Amniotic stem cell (primary cell): ENCODE data around the gene ADPRM.
"Not testable (repeated sequence)": the region's sequence is repeated elsewhere in the genome, so short reads cannot be mapped to it uniquely, and the experiment has no call there.

ENCODE experiments used
- DNase-seq: peaks from one replicate; lab custom pipeline; 2025; lab: John Stamatoyannopoulos, UW

Gene ADPRM

DNA sequence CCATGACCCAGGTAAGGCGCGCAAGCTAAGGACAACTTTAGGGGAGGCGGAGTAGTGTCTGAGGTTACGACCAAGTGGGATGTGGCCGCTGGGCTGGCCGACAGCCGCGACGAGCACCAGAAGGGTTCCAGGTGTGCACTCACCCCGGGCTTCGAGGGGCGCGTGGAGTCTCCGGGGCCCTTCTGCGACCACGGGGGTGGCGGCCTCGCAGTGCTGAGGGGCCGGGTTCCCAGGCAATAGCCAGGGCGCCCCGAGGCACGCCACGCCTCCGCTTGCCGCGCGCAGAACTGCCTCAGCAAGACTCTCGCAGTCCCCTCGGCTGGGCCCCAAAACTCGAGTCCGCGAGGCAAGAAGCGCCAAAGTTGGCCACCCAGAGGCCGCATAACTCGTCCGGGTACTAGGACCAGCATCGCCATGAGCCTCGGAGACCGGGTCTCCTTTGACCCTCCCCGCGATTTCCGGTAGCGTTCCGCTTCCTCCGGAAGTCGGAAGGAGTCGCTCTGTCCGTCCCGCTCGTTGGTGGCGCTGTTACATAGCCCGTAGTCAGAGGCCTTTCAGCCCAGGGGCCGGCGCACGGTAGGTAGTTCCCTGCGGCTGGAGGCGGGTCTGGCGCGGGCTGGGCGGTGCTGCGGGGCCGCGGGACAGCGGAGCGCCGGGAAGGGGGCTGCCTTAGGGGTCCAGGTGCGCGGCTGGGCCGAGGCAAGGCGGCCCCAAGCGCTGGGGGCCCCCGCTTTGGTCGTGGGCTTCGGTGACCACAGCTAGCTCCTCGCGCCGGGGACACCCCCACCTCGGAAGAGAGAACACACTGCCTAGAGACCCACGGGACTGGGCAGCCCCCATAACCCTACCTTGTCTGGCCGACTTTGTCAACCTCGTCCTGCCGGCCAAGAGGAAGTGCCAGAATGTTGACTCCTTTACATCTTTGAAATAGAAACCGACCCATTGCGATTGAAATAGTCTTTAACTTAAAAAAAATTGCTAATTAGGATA lies at the start of gene ADPRM, which contains the start of gene SCO1:
Gene ADPRM, plus strand, starts transcription at position 503 of the 990 bp plus-strand sequence. CDS start 7,333 bp downstream, outside the sequence.
Gene SCO1, minus strand, starts transcription at position 442 of the 990 bp plus-strand sequence. Its CDS starts 26 bp downstream, at position 416.
- peak; percentile 88 for DNase-seq

- DNase-seq = no peak
Observed at GRCh38 chr17:10648381-10648780, 49.0 kb upstream of the ADPRM start.

GRCh38 chr17:10648956-10649355 lies 48.4 kb upstream of the ADPRM start:
- no peak for DNase-seq

GRCh38 chr17:10649602-10650001 lies 47.8 kb upstream of the ADPRM start:
- DNase-seq = no peak

- DNase-seq = no peak
Observed at GRCh38 chr17:10651927-10652326, 45.5 kb upstream of the ADPRM start.

DNA sequence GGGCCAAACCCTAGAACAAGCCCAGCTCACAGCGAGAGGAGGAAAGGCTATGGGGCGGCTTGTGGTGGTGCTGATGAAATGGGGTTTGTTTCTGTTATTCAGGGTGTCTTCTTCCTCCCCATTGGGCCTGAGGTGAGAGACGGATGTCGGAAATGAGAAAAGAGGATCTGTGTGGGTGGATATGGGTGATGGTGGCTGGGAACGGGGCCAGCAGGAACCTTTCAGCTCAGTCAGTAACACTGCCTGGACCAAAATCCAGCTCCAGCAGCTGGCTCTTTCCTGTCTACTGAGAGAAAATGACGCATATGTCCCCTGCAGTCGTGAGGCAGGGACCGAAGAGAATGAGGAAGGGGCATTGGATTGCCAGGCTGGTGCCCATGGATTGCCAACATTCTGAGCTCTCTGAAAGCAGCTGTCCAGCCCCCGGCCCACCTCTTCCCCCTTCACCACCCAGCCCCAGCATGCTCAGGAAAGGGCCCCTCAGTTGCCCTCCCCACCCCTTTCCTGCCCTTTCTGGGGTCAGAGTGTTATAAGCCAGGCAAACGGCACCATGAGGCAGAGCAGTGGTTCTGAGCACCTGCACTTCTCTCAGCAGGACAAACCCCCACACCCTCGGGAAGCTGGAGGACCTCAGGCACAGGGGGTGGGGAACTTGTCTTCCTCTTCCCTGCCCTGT lies 44.3 kb upstream of the ADPRM start:
- no peak for DNase-seq

- DNase-seq = no peak
Observed at GRCh38 chr17:10653987-10654386, 43.4 kb upstream of the ADPRM start.

DNA sequence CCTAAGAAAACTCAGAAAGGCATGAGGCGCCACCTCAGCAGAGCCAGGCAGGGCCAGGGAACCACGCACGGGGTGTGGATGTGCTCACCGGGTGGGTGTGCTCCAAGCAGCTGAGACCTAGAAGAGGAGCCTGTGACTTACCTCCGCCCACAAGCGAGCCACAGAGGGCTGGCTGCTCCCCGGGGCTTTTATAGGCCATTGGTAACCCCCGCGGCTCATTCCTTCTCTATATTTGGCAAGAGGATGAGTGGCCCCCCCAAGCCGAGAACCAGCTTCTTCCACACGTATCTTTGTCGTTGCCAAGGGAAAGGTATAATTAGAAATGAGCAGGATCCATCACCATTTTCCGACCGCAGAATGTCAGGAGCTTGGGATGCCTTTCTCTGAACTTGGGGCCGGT lies 40.2 kb upstream of the ADPRM start, which contains the start of gene MYH3:
Gene MYH3, minus strand, starts transcription at position 162 of the 400 bp plus-strand sequence. CDS start 2,245 bp downstream, outside the sequence.
- DNase-seq = no peak

DNA sequence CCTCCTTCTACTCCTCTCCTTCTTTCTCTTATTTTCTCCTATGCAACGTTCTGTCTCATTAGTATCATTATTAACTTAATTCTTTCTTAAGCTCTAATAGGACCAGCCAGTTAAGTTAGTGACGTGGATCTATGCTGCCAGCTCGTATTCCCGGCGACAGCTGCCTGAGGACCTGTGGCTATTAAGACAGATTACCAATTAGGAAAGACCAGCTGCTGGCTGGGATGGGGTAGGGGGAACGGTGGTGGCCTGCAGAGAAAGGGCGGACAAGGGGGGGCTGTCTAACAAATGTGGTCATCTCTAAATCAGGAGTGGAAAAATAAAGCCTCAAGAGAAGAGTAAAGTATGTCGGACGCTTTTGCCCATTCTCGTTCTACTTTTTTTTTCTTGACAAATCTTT lies 39.5 kb upstream of the ADPRM start:
- DNase-seq = no peak

DNA sequence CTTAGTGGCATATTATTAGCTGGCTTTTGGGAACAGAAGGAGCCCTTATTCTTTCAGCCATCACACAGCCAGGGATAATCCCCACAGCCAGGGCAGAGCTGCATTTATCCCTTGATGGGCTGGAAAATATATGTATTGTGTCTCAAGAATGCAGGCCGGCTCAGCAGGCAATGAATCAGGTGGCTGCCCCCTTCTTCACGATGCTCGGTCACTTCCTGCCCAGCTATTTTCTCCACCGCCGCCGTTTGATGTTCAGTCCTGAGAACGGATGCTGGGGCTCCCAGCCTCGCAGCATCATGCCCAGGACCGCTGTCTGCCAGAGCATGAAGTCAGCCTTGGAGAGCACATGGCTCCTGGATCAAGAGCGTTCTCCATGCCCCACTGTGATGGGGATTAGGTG lies 36.0 kb upstream of the ADPRM start:
- no peak for DNase-seq

- DNase-seq = no peak
Observed at GRCh38 chr17:10663231-10663630, 34.2 kb upstream of the ADPRM start.

- no peak for DNase-seq
Observed at GRCh38 chr17:10664571-10664970, 32.8 kb upstream of the ADPRM start.

DNA sequence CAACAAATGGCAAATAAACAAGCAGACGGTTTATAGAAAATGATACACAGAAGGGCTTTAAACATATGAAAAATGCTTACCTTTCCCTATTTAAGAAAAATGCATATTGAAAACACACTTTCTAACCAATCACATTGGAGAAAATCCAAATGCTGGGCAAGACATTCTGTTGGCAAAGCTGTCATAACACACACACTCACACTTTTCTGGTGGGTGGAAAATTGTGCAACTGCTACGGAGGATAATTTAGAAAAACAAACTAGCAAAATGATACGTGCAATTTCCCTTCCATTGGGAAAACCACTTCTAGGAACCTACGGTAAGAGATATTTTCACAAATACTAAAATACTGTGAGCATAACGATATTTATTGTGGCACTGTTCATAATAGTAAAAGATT lies 30.5 kb upstream of the ADPRM start:
- no peak for DNase-seq

DNA sequence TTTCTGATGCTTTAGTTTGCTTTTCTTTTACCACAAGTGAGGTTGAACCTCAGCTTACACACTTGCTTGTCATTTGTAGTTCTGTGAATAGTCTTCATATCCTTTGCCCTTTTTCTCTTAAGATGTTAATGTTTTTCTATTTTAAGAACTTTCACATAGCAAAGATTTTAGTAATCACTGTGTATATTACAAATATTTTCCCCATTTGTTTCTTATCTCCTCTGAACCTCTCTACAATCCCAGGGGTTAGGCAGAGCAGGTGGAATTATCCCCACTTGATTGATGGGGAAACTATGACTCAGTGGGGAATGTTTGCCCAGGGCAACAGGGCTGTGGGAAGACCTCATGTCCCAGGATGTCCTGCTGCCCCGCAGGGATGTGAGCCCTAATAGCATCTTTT lies 28.6 kb upstream of the ADPRM start:
- DNase-seq = no peak

GRCh38 chr17:10673312-10673711 lies 24.1 kb upstream of the ADPRM start:
- DNase-seq = no peak

- no peak for DNase-seq
Observed at GRCh38 chr17:10674704-10675103, 22.7 kb upstream of the ADPRM start.

DNA sequence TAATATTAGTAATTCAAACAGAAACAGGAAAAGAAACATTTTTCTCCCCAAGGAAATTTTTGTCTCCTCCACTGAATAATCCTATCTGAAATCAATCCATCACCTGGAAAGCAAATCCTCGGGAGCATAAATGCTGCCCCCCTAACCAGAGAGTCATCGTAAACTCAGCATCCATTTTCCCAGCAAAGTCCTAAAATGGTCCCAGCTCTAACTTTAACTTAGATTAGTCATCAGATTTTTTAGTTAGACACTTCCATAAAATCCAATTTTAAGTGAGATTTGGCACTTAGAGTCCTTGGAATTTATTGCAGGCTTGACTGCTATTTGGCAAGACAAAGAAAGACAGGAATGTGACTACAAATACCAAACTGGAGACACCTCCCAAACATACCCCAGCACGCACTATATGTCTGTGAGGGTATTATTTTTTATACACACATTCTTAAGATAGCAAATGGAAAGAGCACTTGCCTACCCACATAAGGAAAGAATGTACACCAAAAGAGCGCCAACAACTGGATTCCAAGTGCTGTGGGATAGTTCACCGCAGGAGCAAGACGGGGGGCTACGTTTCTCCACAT lies 15.4 kb upstream of the ADPRM start:
- no peak for DNase-seq

DNA sequence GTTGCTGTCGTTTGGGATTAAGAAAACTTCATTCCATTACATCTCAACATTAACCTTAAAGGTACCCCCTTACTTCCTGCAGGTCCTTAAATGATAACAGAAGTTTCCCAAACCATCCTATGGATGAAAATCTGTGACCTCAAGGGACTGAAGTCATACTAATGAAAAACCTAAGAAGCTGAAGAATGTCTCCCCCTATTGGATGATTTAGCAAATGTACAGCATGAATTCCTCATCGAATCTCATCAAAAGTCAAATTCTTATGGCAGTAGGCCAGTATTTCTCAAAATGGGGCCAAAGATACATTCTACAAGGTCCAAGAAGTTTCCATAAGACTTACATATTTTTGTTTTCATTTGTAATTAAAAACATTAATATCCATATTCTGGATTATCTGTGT lies 13.5 kb upstream of the ADPRM start:
- no peak for DNase-seq

DNA sequence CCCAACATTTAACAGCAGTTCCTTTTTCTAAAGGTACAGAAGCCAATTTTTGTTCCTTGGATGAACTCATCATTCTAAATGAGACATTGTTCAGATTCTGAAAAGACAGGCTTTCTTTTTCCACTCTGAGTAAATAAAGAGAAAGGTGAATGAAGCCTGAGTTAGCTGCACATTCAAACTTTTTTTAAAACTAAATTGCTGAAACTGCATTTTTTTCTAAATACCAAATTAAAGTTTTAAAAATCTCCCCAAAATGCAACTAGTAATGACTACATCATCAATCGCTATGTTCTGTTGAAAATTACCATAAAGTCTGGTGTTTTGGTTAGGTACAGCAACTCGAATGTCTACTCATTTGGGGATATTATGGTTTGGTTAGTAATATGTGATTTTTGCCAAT lies 9.9 kb upstream of the ADPRM start:
- DNase-seq = no peak

- not testable (repeated sequence) for DNase-seq
Observed at GRCh38 chr17:10695875-10696407, 1.5 kb upstream of the ADPRM start.

- DNase-seq = no peak
Observed at GRCh38 chr17:10698096-10698818, 863 bp downstream of the ADPRM start.

DNA sequence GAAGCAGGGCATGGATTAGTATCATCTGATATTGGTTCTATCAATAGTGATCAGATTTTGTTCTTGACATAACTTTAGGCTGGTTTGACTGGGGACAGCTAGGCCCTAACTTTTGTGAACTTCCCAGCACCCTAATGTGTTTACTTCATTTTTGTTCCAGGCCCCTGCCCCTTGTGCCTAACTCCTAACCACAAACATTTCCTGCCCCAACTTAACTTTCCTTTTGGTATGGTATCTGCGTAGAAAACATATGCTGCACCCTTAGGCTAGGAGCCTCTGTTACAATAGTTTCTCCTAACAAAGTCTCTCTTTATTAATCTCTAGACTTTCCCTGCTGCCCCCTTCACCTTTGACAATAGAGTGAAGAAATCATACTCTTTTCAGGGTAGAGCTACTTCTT lies 2.5 kb downstream of the ADPRM start:
- DNase-seq = no peak
